ENCODE measurements around the gene SMPDL3B.
A peak's percentile ranks its signal among the peaks of the same experiment; 100 is the strongest.
"Not testable (repeated sequence)": the region's sequence is repeated elsewhere in the genome, so short reads cannot be mapped to it uniquely, and the experiment has no call there.

SMPDL3B gene

DNA sequence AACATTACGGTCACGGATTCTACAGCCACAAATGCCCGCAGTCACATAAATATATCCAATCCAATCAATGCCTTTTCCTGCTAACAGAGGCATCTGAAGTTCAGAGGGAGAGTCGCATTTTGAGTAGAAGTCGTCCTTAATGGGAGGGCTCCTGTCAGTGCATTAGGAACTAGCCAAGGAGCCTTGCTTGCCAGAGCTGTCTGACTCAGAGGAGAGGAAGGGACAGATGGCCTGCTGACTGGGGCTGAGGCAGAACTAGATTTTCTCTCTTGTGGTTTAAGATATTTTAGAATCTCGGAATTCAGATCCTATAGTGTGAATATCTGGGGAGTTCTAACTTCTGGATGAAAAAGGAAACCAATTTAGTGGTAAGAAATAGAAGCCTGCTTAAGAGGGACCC, 35.6 kb downstream of the SMPDL3B start:
- DNase-seq (ENCODE audit: low spot score), result no peak

DNA sequence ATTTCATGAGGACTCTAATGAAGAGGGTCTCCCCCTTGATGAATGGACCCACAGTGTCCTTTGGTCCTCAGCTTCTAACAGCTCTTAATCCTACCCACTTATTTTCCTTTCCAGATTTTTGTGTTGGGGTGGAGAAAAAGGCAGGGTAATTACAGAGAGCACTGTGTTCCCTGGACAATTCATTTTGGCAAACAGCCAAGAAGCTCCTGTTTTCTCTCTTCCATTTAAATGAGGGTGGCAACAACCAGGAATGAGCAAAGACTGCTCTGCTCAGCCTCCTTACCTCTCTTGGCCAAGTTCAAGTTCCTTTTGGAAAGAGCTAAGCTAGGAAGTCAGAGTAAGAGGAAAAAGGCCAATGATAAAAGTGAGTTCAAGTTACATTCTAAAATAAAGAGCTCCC, 36.9 kb downstream of the SMPDL3B start:
- no peak for DNase-seq (ENCODE audit: low spot score)

DNA sequence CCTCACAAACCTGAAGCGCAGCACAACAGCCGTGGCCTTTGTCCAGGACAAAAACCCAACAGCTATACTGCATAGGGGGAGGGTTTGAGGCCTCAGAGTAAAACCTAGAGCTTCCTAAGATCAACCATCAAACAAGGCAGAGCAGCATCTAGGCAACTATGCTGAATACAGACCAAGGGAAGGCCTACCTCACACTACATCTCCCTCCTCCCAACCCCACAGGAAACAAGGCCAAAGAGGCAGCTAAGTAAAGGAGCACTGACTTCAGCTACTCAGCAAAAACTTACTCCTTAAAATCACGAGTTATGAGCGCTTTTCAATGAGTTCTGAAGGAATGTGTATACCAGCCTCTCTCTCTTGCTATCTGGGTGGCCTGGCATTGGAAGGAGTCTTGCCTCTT, 37.3 kb downstream of the SMPDL3B start:
- no peak for DNase-seq (ENCODE audit: low spot score)

GRCh38 chr1:27973771-27974416, 39.1 kb downstream of the SMPDL3B start:
- no peak for DNase-seq (ENCODE audit: low spot score)

DNA sequence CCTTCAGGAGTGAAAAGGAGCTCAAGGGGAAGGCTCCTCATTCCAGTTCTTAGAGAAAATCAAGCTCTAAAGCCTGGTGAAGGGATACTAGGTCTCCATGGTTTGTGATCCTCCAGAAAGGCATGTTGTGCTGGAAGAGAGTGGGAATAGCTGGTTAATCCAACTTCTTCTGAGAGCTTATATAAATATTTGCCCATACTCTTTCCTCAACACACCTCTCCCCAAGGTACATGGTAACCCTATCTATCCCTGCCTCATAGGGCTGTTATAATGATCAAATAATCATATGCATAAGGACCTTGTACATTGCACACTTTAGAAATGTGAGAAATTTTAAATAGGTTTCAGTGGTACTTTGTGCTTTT, 39.6 kb downstream of the SMPDL3B start:
- DNase-seq (ENCODE audit: low spot score), result no peak

DNA sequence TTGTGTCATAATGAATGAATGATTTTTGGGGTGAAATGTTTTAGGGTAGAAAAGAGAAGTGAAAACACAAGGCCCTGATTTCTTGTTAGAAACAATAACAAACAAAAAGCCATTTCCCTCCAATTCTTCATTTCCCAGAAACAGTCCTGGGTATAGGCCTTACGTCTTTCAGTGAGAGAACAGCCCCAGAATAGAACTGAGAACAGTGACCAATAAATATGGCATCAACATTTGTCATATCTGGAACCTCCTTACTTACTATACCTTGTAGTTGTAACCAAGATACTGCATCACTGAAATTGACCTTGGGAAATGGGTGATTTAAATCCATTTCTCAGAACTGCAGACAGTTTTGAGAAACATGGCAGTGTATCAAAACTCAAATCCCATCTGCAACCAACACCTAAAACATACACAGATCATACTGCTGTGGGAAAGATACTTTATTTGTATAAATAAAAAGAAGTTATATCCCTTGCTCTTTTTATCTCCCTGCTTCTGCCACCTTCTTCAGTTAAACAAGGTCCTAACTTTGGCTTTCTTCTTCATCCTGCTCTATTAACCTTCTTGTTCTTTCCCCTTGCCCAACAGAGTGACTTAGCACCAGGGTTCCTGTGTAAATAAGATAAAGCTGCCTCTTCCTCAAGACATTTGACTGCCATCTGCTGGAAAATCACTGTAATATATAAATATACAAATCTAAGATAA, 44.5 kb downstream of the SMPDL3B start:
- DNase-seq (ENCODE audit: low spot score), result peak; percentile 34

GRCh38 chr1:27979859-27980201, 45.0 kb downstream of the SMPDL3B start:
- no peak for DNase-seq (ENCODE audit: low spot score)

DNA sequence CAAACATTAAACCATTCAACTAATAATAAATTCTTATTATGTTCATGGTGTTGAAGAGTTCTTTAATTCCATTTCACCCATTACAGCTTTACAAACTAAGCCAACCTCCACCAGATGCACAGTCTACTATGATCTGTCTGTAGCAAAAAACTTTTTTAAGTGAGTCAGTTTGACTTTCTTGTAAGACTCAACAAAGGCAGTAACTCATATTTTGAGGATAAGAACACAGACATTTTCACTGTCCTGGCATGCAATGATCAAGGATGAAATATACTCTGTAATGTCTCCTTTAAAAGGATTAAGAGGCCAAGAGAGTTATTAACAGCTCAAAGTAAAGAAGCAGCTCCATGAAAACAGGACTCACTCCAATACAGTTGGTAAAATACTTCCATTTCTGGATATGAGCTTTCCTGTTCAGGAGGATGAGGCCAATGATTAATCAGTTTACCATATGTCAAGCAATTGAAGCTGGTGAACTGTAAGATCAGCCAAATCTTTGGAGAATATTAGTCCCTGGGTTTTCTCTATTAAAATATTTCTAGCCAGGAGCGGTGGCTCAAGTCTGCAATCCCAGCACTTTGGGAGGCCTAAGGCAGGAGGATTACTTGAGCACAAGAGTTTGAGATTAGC, 45.5 kb downstream of the SMPDL3B start:
- no peak for DNase-seq (ENCODE audit: low spot score)

DNA sequence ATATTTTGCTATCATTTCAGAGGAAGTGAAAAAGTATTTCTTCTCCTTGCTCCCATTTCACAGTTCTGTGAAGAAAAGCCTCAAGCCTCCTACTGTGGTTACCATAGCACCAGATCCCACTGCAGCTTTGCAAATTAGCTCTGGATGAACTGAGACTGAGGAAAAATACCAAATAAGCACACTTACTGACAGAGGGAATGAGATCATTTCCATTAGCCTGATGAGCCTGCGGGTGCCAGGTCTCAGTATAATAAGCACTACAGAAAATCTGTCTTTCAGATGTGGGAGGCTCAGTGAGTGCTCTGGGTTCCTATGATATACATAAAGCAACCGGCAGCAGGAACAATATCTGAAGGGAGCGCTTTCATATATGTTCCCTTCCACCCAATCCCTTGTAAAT, 46.3 kb downstream of the SMPDL3B start:
- no peak for DNase-seq (ENCODE audit: low spot score)

GRCh38 chr1:27990920-27991537, 56.2 kb downstream of the SMPDL3B start:
- no peak for DNase-seq (ENCODE audit: low spot score)

- DNase-seq (ENCODE audit: low spot score), result no peak
Observed at GRCh38 chr1:27992276-27992675, 57.5 kb downstream of the SMPDL3B start.

GRCh38 chr1:27993241-27993640, 58.4 kb downstream of the SMPDL3B start:
- no peak for DNase-seq (ENCODE audit: low spot score)

GRCh38 chr1:27994060-27994459, 59.3 kb downstream of the SMPDL3B start:
- DNase-seq (ENCODE audit: low spot score), result no peak

GRCh38 chr1:27994526-27994925, 59.7 kb downstream of the SMPDL3B start:
- not testable (repeated sequence) for DNase-seq (ENCODE audit: low spot score)

GRCh38 chr1:27999055-27999454, 64.3 kb downstream of the SMPDL3B start:
- DNase-seq (ENCODE audit: low spot score), result no peak

GRCh38 chr1:28002600-28002999, 67.8 kb downstream of the SMPDL3B start:
- no peak for DNase-seq (ENCODE audit: low spot score)

GRCh38 chr1:28003117-28003516, 68.3 kb downstream of the SMPDL3B start:
- not testable (repeated sequence) for DNase-seq (ENCODE audit: low spot score)

All from germinal center (tissue), 1 donor.